CD4-positive, alpha-beta T cell treated with Interleukin-15 for 4 hours (primary cell): ENCODE data around the gene CTIF.

Experiments
- DNase-seq: peaks from one replicate; pipeline ENCODE4 v3.0.0-alpha.2; 2020; ENCODE audit warnings: low spot score

CTIF gene

GRCh38 chr18:48790226-48790863, 251.5 kb downstream of the CTIF start:
- DNase-seq, result no peak

- DNase-seq, result no peak
These were observed 252.2 kb downstream of the CTIF start for GRCh38 chr18:48790869-48791635.

- no peak for DNase-seq
These were observed 252.8 kb downstream of the CTIF start for GRCh38 chr18:48791636-48792105.

- no peak for DNase-seq
These were observed 253.3 kb downstream of the CTIF start for GRCh38 chr18:48792141-48792540.

GRCh38 chr18:48792611-48793380, 254.0 kb downstream of the CTIF start:
- DNase-seq, result no peak

GRCh38 chr18:48794251-48794970, 255.6 kb downstream of the CTIF start:
- no peak for DNase-seq

GRCh38 chr18:48795696-48796095, 256.9 kb downstream of the CTIF start:
- DNase-seq, result no peak

GRCh38 chr18:48796491-48797205, 257.8 kb downstream of the CTIF start:
- no peak for DNase-seq

- DNase-seq, result no peak
These were observed 259.0 kb downstream of the CTIF start for GRCh38 chr18:48797841-48798255.

GRCh38 chr18:48798334-48799245, 259.8 kb downstream of the CTIF start:
- no peak for DNase-seq

GRCh38 chr18:48799724-48800315, 261.0 kb downstream of the CTIF start:
- DNase-seq, result no peak

- DNase-seq, result no peak
These were observed 261.6 kb downstream of the CTIF start for GRCh38 chr18:48800466-48800865.

GRCh38 chr18:48800876-48801727, 262.3 kb downstream of the CTIF start:
- no peak for DNase-seq

- no peak for DNase-seq
These were observed 263.1 kb downstream of the CTIF start for GRCh38 chr18:48801728-48802542.

- no peak for DNase-seq
These were observed 263.9 kb downstream of the CTIF start for GRCh38 chr18:48802543-48803290.

GRCh38 chr18:48803518-48803917, 264.7 kb downstream of the CTIF start:
- no peak for DNase-seq
